ENCODE results near the gene NHSL1.

DNA sequence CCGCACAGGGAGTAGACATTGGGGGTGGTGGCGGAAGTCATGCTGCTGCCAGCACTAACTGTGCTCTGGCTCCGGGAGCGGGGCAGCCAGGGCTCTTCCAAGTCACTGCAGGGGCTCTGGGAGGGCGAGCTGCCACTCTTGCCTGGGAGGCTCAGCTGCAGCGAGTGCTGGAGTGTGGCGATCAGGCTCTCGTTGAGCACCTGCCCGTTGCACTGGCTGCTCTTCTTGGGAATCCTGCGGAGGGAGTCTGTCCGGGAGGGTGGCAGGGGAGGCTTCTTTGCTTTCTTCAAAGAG lies 67.3 kb downstream of the NHSL1 start:
- TF ChIP-seq POLR2A (IDR thresholded peaks at IDR 0.05) (no peak), CTCF (IDR thresholded peaks at IDR 0.05) (no peak), POLR2AphosphoS5 (IDR thresholded peaks at IDR 0.05) (no peak)

Data from transverse colon (tissue), 4 donors.